Activated CD4-positive, alpha-beta T cell treated with anti-CD3 and anti-CD28 coated beads, Interleukin-2, Interleukin-6, amounts not matched to agents 100 ng/mL and 50 ng/mL, durations not matched to agents 16 hours and 8 hours (primary cell): Measurements from ENCODE around the gene CTU2.
A peak's percentile ranks its signal among the peaks of the same experiment; 100 is the strongest.

Experiments
- DNase-seq: peaks from one replicate; pipeline ENCODE4 v3.0.0-alpha.2; 2020

CTU2 gene

GRCh38 chr16:88681709-88682451, 24.4 kb upstream of the CTU2 start:
- DNase-seq = peak; percentile 79

GRCh38 chr16:88684569-88685155, 21.6 kb upstream of the CTU2 start:
- no peak for DNase-seq

- DNase-seq = peak; percentile 53
These were observed 20.9 kb upstream of the CTU2 start for GRCh38 chr16:88685156-88686061.

- DNase-seq = no peak
These were observed 20.3 kb upstream of the CTU2 start for GRCh38 chr16:88686062-88686438.

GRCh38 chr16:88686439-88687253, 19.7 kb upstream of the CTU2 start, which contains the start of gene SNAI3:
Gene SNAI3, minus strand, starts transcription at chr16:88686507. Its CDS starts 101 bp downstream, at chr16:88686406.
- peak; percentile 86 for DNase-seq

GRCh38 chr16:88687254-88687576, 19.1 kb upstream of the CTU2 start:
- DNase-seq = no peak

- no peak for DNase-seq
These were observed 18.7 kb upstream of the CTU2 start for GRCh38 chr16:88687676-88688012.

- no peak for DNase-seq
These were observed 18.1 kb upstream of the CTU2 start for GRCh38 chr16:88688013-88688778.

- DNase-seq = no peak
These were observed 15.8 kb upstream of the CTU2 start for GRCh38 chr16:88690341-88691128.

GRCh38 chr16:88691129-88691813, 15.0 kb upstream of the CTU2 start:
- no peak for DNase-seq

GRCh38 chr16:88691924-88692560, 14.3 kb upstream of the CTU2 start:
- peak; percentile 38 for DNase-seq

GRCh38 chr16:88692861-88693260, 13.4 kb upstream of the CTU2 start:
- DNase-seq = no peak

- no peak for DNase-seq
These were observed 12.7 kb upstream of the CTU2 start for GRCh38 chr16:88693420-88694177.

GRCh38 chr16:88694221-88695087, 11.8 kb upstream of the CTU2 start:
- no peak for DNase-seq

GRCh38 chr16:88695218-88695617, 11.1 kb upstream of the CTU2 start:
- DNase-seq = no peak

- DNase-seq = no peak
These were observed 10.6 kb upstream of the CTU2 start for GRCh38 chr16:88695753-88696152.

GRCh38 chr16:88696441-88696840, 9.9 kb upstream of the CTU2 start:
- no peak for DNase-seq

GRCh38 chr16:88697116-88697830, 9.0 kb upstream of the CTU2 start:
- DNase-seq = no peak
